GM21423 (cell line): ENCODE measurements around the gene ZNF768.
A peak's percentile ranks its signal among the peaks of the same experiment; 100 is the strongest.

Source experiments
- ATAC-seq: cut with Tn5 transposase; IDR thresholded peaks from one replicate; pipeline ENCODE4 v1.9.1; 2021; ENCODE audit warnings: mild to moderate bottlenecking, moderate library complexity; ENCODE audit not compliant: unreplicated experiment

The ZNF768 gene

DNA sequence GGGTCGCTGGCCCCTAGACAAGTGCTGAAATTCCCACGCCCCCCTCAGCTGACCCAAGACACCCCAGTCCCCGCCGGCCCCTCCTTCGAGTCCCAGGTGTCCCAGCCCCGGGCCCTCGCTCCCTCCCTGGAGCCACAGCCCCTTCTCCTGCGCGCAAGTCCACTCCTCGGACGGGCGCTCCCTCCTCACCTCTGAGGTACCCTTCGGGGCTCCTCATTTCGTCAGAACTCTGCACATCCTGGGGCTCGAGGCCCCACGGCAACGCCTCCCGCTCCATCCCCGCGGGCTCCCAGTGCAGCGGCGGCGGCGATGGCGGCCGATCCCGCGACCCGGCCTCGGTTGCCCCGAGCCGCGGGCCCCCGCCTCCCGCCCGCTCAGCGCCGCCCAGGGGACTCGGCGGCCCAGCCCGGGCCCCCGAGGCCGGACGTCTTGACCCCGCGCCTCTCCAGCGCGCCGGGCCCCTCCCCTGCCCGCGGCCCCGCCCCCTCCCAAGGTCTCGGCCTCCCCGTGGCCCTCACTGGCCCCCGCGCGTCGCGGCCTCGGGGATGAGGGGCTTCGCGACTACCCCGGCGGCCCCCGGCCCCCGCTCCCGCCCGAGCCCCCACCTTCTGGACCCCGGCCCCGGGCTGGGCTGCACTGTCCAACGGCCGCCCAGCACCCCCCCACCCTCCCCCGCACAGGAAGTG lies at the start of gene ZNF768:
ZNF768 (minus strand) TSS at position 430 of the 686 bp plus-strand sequence; CDS start at position 277, 153 bp downstream.
- ATAC-seq, result peak; percentile 26

DNA sequence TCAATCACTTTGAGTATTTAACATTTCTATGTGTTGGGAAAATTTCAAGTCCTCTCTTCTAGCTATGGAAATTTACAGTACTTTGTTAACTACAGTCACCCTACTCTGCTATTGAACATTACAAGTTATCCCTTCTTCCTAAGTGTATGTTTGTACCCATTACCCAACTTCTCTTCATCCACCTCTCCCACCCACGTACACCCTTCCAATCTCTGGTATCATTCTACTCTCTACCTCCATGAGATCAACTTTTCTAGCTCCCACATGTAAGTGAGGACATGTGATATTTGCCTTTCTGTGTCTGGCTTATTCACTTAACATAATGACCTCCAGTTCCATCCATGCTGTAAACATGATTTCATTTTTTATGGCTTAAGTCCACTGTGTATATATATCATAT lies 48.3 kb upstream of the ZNF768 start:
- ATAC-seq, result no peak

DNA sequence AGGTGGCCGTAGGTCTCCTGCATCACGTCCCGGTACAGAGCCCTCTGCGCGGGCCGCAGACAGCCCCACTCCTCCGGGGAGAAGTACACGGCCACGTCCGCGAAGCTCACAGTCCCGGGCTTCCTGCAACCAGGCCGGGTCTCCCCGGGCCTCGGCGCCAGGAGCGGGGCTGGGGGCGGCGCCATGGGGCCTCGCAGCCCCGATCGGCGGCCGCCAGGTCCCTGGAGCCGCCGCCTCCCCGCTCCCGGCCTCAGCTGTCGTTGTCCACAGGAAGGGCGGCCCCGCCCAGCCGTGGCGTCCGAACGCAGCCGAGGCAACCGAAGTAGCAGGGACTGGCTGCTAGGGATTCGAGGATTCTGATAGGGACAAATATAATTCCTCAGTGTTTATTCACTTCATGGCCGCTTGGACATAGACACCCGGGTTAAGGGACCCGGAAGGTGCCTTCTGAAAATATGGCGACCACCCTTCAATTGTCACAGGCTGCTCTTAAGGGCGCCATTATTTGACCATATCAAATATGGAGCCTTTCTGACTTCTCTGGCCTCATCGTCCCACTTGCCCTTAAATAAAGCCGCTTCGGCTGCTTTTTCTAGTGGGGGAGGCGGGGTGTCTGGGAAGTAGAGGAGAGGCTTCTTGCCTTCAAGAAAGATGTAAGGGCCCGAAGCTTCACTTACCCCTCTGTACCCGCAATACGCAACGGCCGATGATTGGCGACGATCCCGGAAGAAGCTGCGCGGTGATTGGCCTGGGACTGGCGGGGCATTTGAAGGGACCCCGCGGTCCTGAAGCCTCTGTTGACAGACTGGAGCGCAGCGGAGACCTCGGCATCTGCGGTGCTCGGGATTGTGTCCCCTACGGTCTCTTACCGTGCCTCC lies 45.3 kb upstream of the ZNF768 start, which contains the start of gene ZNF688:
ZNF688 (minus strand) TSS at position 270 of the 878 bp plus-strand sequence; CDS start at position 185, 85 bp downstream.
- ATAC-seq, result peak; percentile 65

DNA sequence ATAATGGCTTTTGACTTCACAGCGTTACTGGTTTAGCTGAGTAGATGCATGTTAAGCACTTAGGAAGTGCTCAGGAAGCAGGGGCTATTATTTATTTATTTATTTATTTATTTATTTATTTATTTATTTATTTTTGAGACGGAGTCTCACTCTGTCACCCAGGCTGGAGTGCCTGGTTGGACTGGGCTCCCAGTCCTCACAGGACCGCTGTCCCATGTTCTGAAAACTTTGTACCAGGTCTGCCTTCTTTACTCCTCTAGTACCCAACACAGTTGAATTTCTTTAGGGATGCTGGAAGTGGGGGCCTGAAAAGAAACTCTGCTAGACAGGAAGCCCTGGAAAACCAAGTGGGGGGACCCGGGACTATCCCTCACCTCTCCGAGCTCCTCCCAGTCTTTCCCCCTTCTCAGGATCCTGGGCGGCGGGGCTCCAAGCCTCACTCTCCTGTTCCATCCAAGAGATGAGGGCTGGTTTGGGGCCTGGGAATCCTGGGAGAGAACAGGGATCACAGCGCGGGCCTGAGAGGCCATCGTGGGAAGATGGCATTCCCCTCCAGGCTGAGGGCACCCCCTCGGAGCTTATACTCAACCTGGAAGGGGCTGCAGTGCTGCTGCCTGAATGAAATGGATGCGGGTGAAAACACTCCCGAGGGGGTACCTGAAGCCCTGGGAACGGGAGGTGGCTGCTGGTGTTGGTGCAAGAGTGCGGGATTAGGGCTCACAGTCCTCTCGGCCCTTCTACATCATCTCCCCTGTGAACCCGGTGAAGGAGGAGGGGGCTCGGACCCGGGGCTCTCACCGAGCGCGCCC lies 44.5 kb upstream of the ZNF768 start:
- ATAC-seq, result no peak

DNA sequence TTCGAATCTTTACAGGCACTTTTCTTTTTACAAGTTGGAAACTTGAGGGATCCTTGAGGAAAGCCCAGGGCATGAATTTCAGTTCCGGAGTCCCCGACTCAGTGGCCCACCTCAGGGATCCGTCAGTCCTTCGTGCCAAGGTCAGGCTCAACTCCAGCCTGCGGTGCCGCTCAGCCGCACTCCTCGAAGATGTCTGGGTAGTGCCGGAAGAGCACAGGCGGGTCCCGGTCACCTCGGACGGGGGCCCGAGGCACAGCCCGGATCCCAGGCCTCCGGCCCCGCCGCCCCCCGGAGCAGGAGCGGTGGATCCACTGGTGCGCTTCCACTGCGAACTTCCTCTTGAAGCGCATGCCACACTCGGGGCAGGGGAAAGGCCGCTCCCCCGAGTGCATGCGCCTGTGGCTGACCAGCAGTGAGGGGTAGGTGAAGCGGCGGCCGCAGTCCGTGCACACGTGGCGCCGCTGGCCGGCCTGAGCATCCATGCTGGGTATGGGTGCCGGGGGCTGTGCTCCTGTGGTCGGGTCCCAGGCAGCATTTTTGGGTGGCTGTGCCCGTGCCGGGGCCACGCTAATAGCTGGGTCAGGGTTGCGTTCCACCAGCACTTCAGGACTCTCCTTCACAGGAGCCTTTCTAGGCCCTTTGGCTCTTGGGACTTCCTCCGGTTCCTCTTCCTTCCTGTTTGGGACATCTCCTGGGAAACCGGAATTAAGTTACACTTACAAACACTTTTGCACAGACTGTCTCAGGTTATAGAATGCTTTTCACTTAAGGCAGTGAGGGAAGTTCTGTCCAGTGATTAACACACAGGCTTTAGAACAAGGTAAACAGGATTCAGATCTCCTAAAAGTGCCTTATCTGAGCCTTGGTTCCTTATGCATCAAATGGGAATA lies 43.6 kb upstream of the ZNF768 start:
- no peak for ATAC-seq

DNA sequence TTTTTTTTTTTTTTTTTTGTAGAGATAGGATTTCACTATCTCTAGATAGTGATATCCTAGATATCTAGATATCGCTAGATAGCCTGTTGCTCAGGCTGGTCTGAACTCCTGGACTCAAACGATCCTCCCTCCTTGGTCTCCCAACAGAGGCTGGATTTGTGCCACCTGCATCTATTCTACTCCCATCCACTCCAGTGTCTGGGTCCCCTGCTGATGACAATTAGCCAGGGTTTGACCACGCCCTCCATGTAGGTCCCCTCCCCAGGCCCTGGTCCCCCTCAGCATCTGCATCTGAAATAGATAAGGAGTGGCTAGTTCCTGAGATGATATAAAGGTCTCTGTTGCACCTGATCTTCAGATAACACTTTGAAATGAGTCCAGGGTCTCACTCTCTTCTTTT lies 42.9 kb upstream of the ZNF768 start:
- ATAC-seq, result no peak

DNA sequence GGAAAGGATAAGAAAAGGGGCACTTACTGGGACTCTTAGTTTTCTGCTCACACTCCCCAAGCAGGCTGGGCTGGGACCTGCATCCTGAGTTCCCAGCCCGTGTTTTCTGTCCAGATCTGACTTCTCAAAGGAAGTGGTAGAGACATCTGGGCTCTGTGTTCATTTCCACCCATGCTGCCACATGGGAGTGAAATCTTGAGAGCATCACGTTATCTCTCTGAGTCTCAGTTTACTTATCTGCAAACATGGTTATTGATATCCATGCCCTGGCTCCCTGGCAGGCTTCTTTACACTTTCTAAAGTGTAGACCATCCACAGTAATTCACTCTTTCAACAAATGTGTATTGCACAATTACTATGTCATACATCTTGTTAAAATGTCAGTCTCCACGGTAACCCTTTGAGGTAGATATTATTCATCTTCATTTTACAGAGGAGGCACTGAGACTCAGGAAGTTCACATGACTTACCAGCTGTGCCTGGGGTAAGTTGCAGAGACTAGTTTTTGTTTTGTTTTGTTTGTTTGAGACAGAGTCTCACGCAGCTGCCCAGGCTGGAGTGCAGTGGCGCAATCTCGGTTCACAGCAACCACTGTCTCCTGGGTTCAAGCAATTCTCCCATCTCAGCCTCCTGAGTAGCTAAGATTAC lies 41.7 kb upstream of the ZNF768 start:
- peak; percentile 31 for ATAC-seq

DNA sequence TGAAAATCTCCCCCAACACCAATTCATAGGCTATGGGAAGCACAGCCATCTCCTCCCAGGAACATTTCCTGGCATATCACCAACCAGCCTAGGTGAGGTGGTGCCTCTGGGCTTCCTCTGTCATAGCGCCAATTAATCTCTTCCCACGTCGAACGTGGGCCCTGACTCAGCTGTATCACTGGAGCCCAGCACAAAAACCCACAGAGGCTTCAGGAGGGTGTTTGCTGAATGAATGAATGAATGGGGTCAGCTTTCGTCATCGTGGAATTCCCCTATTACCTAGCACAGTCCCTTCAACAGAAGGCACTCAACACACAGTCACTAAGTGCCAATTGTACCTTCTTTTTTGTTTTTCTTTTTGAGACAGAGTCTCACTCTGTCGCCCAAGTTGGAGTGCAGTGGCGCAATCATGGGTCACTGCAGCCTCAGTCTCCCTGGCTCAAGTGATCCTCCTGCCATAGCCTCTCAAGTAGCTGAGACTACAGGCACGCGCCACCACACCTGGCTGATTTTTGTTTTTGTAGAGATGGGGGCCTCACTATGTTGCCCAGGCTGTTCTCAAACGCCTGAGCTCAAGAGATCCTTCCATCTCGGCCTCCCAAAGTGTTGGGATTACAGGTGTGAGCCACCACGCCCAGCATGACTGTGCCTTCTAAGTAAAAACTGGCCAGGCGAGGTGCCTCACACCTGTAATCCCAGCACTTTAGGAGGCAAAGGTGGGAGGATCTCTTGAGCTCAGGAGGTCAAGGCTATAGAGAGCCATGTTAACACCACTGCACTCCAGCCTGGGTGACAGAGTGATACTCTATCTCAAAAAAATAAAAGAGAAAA lies 41.0 kb upstream of the ZNF768 start:
- ATAC-seq, result no peak

DNA sequence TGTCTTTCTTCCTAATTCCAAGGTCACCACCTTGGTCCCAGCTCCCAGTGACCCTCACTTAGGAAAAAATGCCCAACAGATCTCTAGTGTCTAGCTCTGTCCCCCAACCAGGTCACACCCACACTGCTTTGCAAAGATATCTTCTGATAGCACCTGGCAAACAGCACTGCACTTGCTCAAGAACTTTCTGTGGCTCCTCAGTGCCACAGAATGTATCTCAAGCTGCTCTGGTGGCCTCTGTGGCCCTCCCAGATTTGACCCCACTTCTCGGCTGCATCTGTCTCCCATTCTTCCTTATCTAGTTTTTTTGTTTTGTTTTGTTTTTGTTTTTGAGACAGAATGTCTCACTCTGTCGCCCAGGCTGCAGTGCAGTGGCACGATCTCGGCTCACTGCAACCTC lies 40.2 kb upstream of the ZNF768 start:
- ATAC-seq, result no peak

DNA sequence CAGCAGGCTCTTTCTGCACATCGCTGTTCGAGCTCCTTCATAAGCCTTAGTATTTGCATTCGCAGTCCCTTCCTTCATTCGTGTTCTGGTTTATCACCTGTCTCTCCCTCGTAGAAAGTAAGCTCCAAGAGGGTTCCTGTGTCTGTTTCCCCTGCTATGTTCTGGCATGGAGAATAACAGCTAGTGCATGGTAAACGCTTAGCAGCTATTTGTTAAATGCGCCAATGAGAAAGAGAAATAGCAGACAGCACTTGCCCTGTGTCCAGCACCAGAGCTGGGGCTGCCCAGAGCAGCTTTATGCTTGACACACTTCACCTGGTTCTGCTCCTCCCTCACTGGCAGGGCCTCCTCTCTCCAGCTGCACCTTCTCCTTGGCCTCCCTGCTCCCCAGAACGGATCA lies 39.6 kb upstream of the ZNF768 start:
- ATAC-seq, result no peak

DNA sequence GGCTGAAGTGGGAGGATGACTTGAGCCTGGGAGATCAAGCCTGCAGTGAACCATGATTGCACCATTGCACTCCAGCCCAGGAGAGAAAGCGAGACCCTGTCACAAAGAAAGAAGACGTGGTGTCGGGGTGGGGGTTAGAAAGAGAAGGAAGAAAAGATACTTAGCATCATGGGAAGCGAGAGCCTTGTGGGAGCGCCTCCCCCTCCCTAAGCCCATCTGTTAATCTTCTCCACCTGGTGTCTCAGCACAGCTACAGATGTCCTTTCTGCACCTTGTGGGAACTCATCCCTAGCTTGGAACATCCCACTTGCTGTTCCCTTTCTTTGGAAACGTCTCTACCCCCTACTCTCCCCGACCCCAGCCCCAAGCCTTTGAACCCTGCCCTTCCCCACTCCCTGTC lies 39.2 kb upstream of the ZNF768 start:
- no peak for ATAC-seq

DNA sequence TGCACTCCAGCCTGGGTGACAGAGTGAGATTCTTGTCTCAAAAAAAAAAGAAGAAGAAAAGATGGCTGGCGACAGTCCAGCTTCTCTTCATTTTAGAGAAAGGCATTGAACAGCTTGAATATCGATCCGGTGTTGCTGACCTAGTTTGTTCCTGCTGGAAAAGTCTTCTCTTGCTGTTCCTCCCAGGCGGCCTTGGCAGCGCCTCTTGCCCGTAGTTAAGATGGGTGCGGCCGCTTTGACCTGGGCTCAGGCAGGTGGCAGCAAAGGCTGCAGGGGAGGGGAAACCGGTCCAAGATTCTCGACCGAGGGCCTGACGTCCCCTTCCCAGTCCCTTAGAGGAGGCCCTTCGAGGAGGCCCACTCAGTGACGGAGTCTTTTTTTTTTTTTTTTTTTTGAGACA lies 35.7 kb upstream of the ZNF768 start:
- no peak for ATAC-seq

DNA sequence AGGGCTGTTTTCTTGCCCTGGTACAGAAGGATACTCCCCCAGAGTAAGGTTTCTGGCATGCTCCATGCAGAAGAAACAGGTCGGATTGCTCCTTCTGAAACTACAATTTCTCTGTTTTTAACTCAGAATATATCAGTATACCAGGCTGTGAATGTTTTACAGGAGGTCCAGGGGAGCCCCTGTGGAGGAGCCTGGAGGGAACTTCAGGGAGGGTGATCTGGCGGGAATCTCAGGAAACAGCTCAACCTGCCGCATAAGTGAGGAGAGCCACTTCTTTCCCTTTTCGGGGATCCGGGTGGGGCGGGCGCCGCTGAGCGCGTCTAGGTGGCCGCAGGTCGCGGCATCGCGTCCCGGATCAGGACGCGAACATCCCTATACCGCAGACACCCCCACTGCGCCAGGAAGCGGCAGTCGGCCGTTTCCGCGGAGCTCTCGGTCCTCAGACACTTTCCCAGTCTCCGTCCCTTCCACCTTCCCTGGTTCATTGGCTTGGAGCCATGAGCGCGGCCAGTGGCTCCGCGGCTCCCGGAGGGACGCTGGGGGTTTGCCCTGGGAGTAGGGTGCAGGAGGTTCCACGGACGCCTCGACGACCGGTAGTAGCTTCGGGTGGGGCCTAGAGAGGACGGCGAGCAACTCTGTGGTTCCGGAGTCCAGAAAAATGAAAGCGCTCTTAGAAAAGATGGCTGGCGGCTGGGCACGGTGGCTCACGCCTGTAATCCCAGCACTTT lies 34.9 kb upstream of the ZNF768 start:
- no peak for ATAC-seq

DNA sequence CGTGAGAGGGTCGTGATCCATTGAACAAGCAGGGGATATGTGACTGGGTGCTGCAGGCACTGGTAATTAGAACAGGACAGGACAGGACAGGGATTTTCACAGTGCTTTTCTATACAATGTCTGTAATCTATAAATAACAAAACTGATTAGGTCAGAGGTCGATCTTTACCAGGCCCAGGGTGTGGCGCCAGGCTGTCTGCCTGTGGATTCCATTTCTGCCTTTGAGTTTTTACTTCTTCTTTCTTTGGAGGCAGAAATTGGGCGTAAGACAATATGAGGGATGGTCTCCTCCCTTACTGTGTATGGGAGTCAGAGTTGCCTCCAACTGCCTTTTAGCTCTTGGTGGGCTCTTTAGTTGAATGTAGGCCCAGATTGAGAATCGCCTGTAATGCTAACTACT lies 33.3 kb upstream of the ZNF768 start:
- no peak for ATAC-seq

DNA sequence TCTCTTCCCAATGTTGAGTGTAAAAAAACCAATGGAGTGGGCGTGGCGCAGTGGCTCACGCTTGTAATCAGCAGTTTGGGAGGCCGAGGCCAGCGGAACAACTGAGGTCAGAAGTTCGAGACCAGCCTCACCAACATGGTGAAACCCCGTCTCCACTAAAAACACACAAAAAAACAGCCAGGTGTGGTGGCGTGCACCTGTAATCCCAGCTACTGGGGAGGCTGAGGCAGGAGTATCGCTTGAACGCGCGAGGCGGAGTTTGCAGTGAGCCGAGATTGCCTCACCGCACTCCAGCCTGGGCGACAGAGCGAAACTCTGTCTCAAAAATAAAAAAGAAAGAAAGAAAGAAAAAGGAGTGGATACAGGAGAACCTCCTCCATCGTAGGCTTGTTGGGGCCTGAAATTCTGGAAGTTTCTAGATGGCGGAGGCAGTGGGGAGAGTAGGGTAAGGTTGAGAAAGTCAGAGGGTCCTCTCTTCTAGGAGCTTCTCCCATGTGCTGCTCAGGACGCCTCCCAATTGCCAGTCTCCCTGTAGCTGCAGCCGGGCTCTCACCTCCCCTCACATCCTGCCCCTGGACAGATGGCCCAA lies 32.5 kb upstream of the ZNF768 start:
- no peak for ATAC-seq

DNA sequence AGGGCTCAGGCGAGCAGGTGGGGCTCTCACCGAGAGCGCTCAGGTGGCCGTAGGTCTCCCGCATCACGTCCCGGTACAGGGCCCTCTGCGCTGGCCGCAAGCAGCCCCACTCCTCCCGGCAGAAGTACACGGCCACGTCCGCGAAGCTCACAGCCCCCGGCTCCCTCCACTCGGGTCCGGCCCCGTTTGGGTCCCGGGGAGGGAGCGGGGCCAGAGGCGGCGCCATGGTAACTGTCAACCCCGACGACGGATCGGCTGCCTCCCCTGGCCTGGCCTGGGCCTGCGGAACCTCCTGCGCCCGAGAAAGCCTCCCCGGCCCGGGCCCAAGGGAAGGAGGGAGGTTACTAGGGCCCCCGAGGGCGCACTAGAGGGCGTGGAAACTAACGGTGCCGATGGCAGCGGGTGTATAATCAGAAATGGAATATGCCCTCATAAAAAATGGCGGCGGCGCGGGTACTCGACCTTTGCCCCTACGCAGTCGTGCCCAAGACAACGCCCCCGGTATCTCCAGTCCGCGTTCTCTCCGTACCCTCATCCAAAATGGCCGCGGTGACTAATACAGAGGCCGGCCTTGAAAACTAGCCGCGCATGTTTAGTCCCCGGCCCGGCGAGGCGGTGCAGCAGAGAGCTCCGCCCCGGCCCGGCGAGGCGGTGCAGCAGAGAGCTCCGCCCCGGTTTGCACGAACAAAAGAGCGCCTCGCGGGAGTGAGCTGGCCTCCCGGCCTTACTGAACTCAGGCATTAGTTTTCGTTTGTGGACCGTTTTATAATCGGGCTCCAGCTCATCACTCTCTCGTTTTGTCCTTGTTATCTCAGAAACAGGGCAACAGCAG lies 31.8 kb upstream of the ZNF768 start, which contains the start of gene ZNF764:
ZNF764 (minus strand) TSS at position 418 of the 832 bp plus-strand sequence; CDS start at position 226, 192 bp downstream.
- ATAC-seq, result peak; percentile 92

DNA sequence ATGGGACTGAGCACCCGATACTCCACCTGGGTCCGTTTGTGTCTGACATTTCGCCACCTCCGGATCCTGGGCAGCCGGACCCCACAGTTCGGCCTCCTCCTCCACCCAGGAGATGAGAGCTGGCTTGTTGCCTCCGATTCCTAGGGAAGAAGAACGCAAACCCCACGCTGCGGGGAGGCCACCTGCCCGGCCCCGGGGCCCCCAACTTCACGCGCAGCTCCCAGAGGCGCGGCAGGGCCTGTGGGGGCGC lies 31.3 kb upstream of the ZNF768 start:
- ATAC-seq, result peak; percentile 15
